Measurements from ENCODE around the gene MMRN2.

MMRN2 gene

DNA sequence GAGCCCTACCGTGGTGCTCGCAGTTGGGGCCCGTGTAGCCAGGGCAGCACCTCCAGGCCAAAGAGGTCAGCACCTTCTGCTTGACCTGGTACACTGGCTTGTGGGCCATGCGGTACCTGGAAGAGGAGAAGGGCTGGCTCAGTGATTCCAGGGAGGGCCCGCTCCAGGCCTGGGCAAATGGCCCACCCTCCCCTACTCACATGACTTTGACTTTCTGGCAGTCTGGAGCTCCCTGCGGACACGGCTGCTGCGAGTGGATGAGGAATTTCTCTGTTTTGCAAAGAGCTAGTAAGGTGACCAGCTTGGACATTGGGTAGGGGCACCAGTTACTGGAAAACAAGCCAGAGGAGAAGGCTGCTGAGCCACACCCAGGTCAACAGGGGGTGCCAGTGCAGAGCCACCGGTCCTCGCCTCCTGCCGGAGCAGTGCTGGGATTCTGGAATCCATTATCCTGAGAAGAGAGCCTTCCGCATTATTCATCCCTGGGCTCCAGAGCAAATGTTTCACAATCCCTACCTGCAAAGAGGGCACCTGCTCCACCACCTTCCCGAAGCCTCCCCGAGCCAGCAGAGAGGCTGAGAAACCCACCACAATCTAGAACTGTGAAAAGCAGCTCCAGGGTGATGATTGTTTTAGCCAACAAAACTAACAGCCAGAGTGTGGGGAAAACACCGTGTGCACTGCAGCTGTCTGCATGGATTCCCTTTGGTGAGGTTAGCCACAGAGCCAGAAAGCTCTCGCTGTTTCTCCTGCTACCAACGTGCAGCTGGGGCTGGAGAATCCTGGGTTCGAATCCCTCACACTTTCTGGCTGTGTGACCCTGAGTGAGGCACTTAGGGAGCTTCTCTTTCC, 11.8 kb downstream of the MMRN2 start:
- peak overlapping the region; percentile 35 for H3K4me3 ChIP-seq
- peak; percentile 77 for DNase-seq (ENCODE audit: low spot score)
- H3K27ac ChIP-seq, result peak overlapping the region; percentile 8 to 61
- TF ChIP-seq, protein P1, sequence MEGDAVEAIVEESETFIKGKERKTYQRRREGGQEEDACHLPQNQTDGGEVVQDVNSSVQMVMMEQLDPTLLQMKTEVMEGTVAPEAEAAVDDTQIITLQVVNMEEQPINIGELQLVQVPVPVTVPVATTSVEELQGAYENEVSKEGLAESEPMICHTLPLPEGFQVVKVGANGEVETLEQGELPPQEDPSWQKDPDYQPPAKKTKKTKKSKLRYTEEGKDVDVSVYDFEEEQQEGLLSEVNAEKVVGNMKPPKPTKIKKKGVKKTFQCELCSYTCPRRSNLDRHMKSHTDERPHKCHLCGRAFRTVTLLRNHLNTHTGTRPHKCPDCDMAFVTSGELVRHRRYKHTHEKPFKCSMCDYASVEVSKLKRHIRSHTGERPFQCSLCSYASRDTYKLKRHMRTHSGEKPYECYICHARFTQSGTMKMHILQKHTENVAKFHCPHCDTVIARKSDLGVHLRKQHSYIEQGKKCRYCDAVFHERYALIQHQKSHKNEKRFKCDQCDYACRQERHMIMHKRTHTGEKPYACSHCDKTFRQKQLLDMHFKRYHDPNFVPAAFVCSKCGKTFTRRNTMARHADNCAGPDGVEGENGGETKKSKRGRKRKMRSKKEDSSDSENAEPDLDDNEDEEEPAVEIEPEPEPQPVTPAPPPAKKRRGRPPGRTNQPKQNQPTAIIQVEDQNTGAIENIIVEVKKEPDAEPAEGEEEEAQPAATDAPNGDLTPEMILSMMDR (IDR thresholded peaks at IDR 0.05), result no peak

DNA sequence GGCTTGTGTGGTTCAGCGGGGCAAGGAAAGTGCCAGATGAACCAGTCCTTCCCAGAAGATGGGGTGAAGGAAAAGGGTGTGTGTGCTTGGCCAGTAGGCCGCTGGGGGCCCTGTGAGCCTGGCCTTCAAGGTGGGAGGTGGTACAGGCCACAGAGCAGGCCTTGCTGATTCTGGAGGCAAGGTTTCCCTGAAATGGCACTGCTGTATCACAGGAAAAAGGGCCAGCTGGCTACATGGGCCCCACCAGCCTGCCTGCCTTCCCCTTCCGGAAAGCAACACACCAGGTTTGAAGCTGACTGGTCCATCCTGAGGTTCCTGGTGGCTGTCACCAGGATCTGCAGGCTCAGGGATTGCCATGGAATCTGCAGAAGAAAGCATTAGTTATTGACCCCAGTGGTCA, 12.5 kb downstream of the MMRN2 start:
- TF ChIP-seq, protein P1 (IDR thresholded peaks at IDR 0.05), result no peak
- no peak for DNase-seq (ENCODE audit: low spot score)
- peak overlapping the region; percentile 8 to 61 for H3K27ac ChIP-seq
- H3K4me3 ChIP-seq, result no peak overlapping the region

DNA sequence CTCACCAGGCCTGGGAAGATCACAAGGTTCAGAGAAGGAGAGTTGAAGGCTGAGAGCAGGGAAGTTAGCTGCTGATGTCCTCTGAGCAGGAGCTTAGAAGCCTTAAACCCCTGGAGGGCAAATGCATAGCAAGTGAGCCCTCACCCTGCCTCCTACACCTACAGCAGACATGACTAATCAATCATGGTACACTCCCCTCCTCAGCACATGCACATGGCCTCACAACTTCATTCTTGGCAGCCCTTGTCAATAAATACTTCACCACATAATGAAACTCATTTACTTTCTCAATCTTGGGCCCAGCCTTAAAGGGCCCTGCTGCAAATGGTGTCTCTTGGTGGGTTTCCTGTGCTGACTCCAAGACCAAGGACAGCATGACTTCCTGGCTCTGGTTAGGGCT, 12.9 kb downstream of the MMRN2 start:
- Histone ChIP-seq H3K4me3 (no peak overlapping the region), H3K27ac (peak overlapping the region in 1 of 2 donors; percentile 61)
- DNase-seq (ENCODE audit: low spot score), result no peak
- TF ChIP-seq, protein P1 (IDR thresholded peaks at IDR 0.05), result no peak

DNA sequence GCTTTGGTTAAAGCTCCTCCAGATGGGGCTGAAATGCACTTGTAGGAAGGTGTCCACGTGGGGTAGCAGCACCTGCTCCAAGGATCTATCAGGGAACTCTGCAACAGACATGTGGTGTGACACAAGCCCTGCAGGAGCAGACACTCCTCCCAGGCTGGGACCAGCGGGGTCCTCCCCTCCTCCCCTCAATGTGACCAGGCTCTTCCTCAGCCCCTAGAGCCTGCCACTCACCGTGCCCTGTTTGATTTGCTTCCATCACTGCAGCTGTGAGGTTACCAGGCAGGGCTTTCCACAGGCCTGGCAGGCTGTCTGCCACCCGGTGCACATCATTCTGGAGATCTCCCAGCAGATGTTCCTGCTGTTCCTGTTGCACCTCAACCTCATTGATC, 13.4 kb downstream of the MMRN2 start:
- H3K4me3 ChIP-seq, result no peak overlapping the region
- TF ChIP-seq, protein P1 (IDR thresholded peaks at IDR 0.05), result no peak
- DNase-seq (ENCODE audit: low spot score), result no peak
- H3K27ac ChIP-seq, result no peak overlapping the region

DNA sequence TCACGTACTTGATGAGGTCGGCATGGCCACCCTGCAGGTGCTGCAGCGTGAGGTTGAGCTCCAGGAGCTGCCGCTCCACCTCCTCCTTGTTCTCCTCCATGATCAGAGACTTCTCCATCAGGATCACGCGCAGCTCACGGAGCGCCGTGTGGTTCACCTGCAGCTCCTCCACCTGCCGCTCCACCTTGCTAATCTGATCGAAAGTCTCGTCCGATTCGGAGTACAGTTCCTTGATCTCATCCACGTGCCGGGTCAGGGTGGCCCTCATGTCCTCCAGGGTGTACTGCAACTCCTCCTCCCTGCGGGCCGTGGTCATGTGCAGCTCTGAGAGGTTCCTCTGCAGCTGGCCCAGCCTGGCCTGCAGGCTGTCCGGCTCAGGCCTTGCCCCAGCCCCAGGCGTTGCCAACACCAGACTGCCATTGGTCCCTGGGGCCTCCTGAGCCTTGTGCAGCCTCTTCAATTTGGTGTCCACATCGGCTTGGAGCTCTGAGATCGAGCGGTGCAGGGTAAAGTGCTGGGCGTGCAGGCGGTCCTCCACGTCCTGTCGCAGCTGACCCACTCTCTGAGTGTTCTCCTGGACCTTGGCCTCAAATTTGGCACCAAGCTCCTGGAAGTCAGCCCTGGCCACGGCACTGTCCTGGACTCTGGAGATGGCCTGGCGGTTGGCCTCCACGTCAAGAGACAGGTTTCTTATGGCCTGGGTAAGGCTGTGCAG, 13.9 kb downstream of the MMRN2 start:
- Histone ChIP-seq H3K4me3 (no peak overlapping the region), H3K27ac (no peak overlapping the region)
- TF ChIP-seq, protein P1 (IDR thresholded peaks at IDR 0.05), result no peak
- DNase-seq (ENCODE audit: low spot score), result no peak

DNA sequence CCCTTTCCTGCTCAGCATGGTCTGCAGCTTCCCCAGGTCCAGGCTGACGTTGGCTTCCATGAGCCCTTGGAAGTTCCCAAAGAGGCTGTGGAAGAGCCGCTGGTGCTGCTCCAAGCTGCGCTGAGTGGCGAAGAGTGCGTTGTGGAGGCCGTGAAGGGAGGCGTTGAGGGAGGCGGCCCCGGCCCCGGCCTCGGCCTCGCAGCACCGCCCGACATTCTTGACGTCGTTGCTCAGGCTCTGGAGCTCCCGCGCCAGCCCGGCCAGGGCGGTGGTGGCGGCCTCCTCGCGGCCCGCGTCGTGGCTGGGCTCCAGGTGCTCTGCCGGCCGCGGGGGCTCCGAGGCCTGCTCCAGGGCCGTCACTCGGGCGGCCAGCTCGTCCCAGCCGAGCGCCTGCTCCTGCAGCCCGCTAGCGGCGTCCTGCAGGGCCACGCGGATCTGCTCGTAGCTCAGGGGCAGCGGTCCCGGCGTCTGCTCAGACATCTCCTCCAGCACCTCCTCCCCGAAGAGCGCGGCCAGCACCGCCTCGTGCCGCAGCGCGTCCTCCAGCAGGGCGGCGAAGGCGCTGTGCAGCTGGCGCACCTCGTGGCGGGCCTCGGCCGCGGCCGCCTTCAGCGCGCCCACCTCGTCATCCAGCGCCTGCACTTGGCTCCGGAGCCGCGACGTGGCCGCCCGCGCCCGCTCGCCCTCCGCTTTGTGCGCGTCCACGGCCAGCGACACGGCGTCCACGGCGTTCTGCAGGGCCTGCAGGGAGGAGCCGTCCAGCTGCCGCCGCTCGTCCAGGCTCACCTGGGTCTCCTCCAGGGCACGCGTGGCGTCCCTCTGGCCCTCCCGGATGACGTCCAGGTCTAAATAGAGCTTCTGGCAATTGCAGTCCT, 14.7 kb downstream of the MMRN2 start:
- TF ChIP-seq, protein P1 (IDR thresholded peaks at IDR 0.05), result no peak
- Histone ChIP-seq H3K27ac (peak overlapping the region in 1 of 2 donors; percentile 17), H3K4me3 (peak overlapping the region; percentile 56)
- DNase-seq (ENCODE audit: low spot score), result peak; percentile 72
